Transverse colon (tissue), 3 donors: ENCODE data around the gene PCDH8.

Experiments used
- CTCF ChIP-seq, 5 experiments: fragments of 200-600 bp in 3 of 5; fragments of 450-650 bp in 2 of 5; sonication (generic) in 3 of 5; IDR thresholded peaks; 1 replicate in 2 of 5; 2 replicates in 3 of 5; pipeline ENCODE4 v1.5.1; 2016 to 2017; ENCODE audit warnings: antibody characterized with exemption in 5 of 5, inconsistent platforms in 3 of 5, mild to moderate bottlenecking in 2 of 5, moderate library complexity in 1 of 5
- POLR2A ChIP-seq: fragments of 450-650 bp; IDR thresholded peaks from one replicate; pipeline ENCODE4 v1.6.1; 2016; ENCODE audit warnings: antibody characterized with exemption, mild to moderate bottlenecking, moderate library complexity

GRCh38 chr13:52832313-52832712 is 16.1 kb downstream of the PCDH8 start:
- TF ChIP-seq CTCF (IDR thresholded peaks at IDR 0.05) (no peak), POLR2A (no peak)
